HG03342 (cell line): ENCODE measurements around the gene SSBP4.

ENCODE experiments used
- ATAC-seq: cut with Tn5 transposase; IDR thresholded peaks from one replicate; pipeline ENCODE4 v1.9.1; 2021; ENCODE audit warnings: mild to moderate bottlenecking, moderate library complexity; ENCODE audit not compliant: unreplicated experiment

The SSBP4 gene

DNA sequence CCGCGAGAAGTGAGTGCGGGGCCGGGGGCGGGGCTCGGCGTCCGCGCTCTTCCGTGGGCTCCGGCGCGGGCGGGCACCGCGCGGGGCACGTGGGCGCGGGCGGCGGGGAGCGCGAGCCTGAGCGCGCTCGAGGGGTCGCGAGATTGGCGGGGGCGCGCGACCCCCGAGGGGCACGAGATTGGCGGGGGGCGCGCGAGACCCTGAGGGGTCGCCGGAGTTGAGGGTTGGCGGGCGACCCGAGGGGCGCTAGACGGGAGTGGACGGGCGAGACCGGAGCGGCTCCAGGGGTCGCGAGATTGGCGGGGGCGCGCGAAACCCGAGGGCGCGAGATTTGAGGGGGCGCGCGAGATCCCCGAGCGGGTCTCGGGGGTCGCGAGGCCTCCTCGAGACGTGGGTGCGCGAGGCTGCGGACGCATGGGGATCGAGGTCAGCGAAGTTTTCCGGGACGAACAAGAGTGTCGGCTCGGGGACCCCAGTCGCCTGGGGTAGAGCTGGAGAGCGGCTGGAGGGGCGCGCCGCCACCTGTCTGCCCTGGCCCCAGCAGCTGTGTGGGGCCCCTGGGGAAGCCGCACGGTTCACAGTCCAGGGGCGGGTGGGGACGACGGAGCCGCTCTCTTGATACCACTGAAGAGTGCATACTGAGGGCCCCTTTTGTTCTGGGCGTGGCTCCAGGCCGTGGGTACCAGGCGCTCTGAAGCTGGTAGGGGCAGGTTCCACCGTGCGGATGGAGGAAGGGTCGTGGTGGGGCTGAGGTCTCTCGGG lies 682 bp downstream of the SSBP4 start:
- ATAC-seq, result peak; percentile 4

DNA sequence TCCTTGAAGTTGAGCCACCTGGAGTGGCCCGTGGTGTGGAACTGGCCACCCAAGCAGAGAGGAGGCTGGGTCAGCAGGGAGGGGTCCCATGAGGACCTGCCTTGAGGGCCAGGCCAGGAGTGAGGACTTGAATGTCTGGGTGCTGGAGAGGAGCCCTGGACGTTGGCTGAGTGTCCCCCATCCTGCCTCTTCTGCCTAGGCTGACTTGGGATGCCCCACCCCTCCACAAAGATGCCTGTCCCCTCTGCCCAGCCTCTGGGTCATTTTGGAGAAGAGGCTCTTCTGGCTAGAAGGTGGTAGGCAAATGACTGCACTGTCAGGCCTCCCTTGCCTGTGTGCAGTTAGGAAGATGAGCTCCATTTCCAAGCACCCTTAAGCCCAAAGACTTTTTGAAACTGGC lies 1.7 kb downstream of the SSBP4 start:
- no peak for ATAC-seq

GRCh38 chr19:18421371-18421959 lies 2.3 kb downstream of the SSBP4 start:
- no peak for ATAC-seq

DNA sequence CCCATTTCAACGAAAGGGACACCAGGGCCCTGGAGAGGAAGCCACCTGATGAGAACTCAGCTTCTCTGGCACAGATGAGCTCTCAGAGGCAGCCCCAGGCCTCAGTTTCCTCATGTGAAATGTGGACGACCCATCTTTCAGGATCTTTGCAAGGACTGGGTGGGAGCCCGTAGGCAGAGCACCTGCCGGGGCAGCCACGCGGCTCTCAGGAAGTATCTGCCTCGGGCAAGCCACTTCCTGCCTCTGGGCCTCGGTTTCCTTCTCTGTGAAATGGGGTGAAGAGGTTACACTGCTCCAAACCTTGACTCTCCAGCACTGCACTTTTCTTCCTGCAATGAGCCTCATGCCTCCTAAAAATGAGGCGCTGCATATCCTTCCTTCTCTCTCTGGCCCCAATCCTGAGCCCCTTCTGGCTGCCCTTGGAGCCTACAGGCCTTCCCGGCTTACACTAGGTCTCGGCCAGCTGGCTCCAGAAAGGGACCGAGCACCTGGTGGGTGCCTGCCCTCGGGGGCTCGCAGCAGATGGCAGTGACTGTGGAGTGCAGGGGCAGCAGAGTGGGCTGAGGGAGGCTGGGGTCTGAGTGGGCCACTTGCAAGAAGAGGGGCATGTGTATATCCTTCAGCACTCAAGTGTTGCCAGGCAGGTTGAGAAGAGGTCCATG lies 3.5 kb downstream of the SSBP4 start:
- ATAC-seq, result no peak

DNA sequence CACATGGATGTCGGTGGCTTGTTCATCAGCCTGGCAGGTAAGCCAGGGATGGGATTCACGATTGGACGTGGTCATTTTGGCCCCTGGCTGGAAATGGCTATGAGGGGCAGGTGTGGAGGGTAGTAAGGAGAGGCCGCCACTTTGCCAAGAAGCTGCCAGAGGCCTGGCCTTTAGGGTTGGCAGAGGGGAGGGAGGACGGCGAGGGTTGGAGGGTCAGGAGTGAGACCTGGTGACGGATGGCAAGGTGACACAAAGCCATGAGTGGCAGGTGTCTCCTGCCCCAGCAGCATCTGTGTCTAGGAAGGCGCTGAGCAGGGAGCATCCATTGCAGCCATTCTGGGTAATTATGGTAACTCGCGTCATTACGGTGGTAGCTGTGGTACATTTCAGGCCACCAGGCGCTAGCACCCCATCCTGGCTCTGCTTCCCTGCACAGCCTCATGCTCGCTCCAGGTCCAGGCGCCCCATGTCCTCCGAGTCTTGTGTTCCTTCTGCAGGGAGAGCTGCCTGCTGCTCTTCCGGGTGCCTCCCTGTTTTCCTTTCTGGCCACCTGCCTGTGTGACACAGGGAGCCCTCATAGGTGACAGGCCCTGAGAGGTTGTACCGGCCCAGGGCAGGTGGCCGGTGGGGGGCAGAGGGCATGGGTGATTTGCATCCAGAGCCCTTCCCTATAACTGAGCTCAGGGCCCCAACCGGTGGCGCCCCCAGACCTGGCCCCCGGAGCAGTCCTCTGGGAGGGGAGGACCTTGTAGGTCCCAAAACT lies 4.2 kb downstream of the SSBP4 start:
- no peak for ATAC-seq

- ATAC-seq, result no peak
Observed at GRCh38 chr19:18424122-18424889, 5.1 kb downstream of the SSBP4 start.

GRCh38 chr19:18424890-18425514 lies 5.8 kb downstream of the SSBP4 start:
- ATAC-seq, result no peak

GRCh38 chr19:18425515-18426415 lies 6.6 kb downstream of the SSBP4 start:
- ATAC-seq, result no peak

- no peak for ATAC-seq
Observed at GRCh38 chr19:18426416-18426767, 7.2 kb downstream of the SSBP4 start.

- ATAC-seq, result no peak
Observed at GRCh38 chr19:18427080-18427742, 8.0 kb downstream of the SSBP4 start.

DNA sequence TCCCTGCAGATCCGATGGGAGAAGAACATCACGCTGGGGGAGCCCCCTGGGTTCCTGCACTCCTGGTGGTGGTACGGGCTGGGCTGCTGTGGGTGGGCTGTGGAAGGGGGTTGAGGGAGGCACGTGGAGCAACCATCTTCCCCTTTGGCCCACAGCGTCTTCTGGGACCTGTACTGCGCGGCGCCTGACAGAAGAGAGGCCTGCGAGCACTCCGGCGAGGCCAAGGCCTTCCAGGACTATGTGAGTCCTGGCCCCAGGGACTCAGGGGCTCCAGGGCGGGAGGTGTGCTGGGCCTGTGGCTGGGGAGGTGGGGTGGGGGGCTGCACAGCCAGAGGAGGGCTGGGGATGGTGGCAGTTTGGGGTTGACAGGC lies 8.5 kb downstream of the SSBP4 start:
- ATAC-seq, result no peak

DNA sequence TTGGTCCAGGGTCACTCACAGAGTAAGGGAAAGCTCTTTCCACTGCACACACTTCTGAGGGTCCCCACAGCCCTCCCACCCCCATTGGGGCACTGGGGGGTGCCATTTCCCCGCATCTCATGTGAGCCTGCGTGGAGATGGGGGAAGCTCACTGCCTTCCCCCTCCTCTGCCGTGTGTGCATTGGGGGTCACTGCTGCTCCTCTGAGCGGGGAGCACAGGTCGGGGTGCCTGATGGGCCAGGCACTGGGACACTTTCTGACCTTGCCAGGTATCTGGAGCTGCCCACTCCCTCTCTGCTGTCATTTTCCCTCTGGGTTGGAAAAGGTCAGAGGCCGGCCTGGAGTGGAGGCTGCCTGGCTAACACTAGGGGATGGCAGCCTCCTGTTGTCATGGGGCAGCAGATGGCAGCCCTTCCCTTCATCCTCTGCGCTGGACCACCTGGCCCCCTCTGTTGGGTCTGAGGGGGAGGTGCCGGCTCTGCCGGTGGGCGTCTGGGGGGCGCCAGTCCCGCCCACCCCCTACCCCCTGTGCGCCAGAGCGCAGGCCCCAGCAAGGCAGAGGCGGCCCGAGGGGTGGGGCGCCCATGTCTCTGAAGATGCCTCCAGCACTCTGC lies 9.1 kb downstream of the SSBP4 start:
- no peak for ATAC-seq

DNA sequence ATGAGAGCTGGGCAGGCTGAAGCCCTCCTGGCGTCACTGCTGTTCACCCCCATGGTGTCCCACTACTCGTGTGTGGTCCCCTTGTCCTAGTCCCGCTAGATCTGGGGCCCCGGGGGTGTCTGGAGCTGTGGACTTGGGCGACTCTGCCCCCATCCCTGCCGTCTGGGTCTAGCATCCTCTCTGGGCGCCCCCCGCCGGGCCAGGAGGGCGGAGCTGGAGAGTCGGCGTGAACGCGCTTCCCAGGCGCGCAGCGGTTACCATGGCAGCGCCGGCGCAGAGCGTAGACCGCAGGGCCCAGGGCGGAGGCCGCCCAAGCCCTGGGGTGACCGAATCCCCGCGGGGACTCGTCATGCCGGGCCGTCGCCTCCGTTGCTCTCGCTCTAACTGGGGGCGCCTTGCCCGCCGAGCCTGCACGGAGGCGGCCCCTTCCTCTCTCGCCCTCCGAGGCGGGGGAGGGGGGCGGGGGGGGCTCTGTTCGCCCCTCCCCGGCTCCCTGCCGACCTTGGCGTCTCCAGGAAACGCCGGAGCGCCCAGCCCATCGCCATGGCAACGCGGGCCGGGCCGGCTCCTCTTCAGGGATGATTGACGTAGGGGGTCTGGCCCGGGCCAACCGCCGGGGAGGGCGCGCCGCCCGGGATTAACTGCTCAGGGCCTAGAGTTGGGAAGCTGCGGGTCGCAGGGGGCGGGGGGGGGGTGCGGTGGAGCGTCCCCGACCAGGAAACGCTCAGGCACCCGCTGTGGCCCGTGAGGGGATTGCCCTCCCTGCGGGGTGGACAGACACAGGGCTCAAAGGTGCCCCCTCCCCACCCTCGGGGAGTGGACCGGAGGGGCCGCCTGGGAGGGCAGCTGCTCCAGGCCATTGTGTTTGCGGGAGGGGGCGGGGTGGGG lies 9.8 kb downstream of the SSBP4 start:
- peak; percentile 54 for ATAC-seq

GRCh38 chr19:18429717-18430416 lies 10.7 kb downstream of the SSBP4 start:
- ATAC-seq, result no peak

GRCh38 chr19:18430417-18431144 lies 11.4 kb downstream of the SSBP4 start:
- ATAC-seq, result no peak
